ENCODE measurements around the gene STX7.

DNA sequence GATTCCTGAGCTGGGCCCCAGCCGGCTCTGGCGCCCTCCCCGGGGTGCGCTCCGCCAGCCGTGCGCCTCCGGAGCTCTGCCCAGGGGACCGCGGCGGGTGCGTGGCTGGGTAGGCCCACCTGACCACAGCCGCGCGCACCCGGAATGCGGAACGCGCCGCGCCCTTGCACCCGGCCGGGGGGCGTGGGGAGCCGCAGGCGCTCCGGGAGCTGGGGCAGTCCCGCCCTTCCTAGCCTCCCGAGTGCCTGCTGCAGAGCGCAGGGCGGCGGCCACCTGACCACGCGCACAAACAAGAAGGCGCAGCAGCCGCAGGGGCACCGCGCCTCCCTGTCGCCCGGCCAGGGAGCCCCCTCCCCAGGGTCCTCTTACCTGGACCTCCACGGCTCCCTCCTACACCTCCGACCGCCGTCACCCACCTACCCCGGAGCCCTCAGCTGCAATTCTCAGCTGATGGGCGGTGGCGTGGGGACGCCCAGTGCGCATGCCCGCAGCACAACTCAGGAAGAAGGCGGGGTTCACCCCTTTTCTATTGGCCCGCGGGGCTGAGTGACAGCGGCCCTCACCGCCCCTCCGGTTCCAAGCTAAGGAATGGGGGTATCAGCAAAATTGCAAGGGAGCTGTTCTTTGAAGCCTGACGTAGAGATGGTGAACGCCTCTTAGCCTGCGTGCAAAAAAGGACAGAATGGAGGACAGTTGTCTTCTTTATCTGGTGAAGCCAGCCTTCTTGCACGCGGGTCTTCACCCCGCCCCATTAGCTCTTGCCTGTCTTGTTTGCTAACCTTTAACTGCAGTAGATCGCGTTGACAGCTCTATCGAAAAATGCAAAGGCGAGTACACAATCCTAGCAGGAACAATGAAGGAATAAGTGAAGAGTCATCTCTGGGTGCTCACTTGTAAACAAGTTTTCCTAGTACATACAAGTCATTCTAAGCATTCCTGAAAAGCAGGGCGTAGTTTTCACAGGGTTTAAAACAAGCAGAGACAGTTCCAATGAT, at the start of gene STX7:
- TF ChIP-seq ZNF302 (CRISPR knock-in tag; IDR thresholded peaks at IDR 0.05) (no peak), CHD2 (IDR thresholded peaks at IDR 0.05; ENCODE audit: low read length, partially characterized antibody) (no peak), CTCF (IDR thresholded peaks at IDR 0.05) (no peak), MAX (IDR thresholded peaks at IDR 0.05) (peak; percentile 48; the same call in 1 of the 2 replicates)

All from A549 (cell line).